ENCODE results near the gene MAMDC4. TPM values are rescaled to one million over a fixed set of nuclear protein-coding genes. Genes with fewer than 3 reads are reported as not detected.

MAMDC4 gene
- total and polyA plus RNA-seq, 2 of the 8 experiments (the other 6 are each of a cell fraction or from before 2014, with no cell fraction given) = 3.1 to 4.5 TPM

DNA sequence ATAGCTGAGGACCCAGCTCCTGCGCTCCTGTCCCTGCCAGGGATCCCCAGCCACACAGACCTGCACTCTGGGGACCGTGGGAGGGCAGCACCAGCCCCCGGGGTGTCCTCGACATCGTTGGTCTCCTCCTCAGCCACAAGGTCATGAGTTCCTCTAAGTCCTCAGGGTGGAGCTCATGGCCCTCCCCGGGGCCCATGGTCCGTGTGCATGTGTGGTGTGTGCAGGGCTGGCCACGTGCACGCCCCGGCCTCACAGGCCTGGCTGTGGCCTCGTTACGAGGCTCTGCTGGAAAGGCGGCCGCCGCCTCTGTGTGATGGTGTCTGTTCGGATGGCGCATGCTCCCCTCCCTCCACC is 26.0 kb upstream of the MAMDC4 start:
- no peaks in the 10 kb centered on the region for H3K9me3 ChIP-seq (ENCODE audit: insufficient read depth in 2 of 2, low read depth in 1 of 2, low read length in 1 of 2)
- H3K4me2 ChIP-seq (ENCODE audit: insufficient read depth in 1 of 2, low read depth in 2 of 2, low read length in 2 of 2) = no peak overlapping the region
- H3K4ac ChIP-seq (replicated peaks; ENCODE audit: insufficient read length, low read depth, low read length) = no peak overlapping the region
- peaks cover 0 to 4% of the 10 kb centered on the region in 2 experiments; a peak in 1 of 4 replicates for H3K79me2 ChIP-seq (ENCODE audit: control insufficient read depth in 1 of 2, insufficient read depth in 2 of 2, low read length in 2 of 2)
- CTCF ChIA-PET (ENCODE audit: partially characterized antibody) = interaction anchor here (0.8 to 17.4 kb wide), 4 partner anchors 9 to 34 kb away, joined by 3 to 131 read pairs (median 4); partner anchors contain the start of gene AJM1
- no peak overlapping the region for H2BK120ac ChIP-seq (replicated peaks; ENCODE audit: low read depth, low read length)
- no peak overlapping the region for H3K4me3 ChIP-seq (ENCODE audit: extremely low read depth in 1 of 4, insufficient read depth in 2 of 4, low read depth in 3 of 4, low read length in 4 of 4)
- H2BK15ac ChIP-seq (ENCODE audit: low read length) = no peak overlapping the region
- H2BK20ac ChIP-seq (ENCODE audit: low read length) = no peak overlapping the region
- POLR2A ChIA-PET (ENCODE audit: partially characterized antibody) = interaction anchor here (0.8 to 1.5 kb wide), 4 partner anchors 9 to 17 kb away, joined by 3 to 5 read pairs (median 3); no protein-coding TSS in a partner anchor
- no peak overlapping the region for H4K91ac ChIP-seq (replicated peaks; ENCODE audit: insufficient read length, low read length)
- DNase-seq (ENCODE audit: low read depth in 1 of 2, low spot score in 2 of 2) (no peak), FAIRE-seq (no peak)
- H3K36me3 ChIP-seq (ENCODE audit: control insufficient read depth in 2 of 4, insufficient read depth in 4 of 4, low read length in 3 of 4) = peaks cover 16 to 48% (median 36%) of the 10 kb centered on the region in 4 experiments
- H2BK12ac ChIP-seq (ENCODE audit: low read depth, low read length) = no peak overlapping the region
- no peak overlapping the region for H3K27ac ChIP-seq (ENCODE audit: low read depth, low read length)
- no peak overlapping the region for H3K23ac ChIP-seq (ENCODE audit: insufficient read length)
- no peak overlapping the region for H3K18ac ChIP-seq (ENCODE audit: extremely low read depth, low read length)
- H3K56ac ChIP-seq (replicated peaks; ENCODE audit: insufficient read length, low read depth, low read length) = no peak overlapping the region
- peaks cover 12% of the 10 kb centered on the region for H3K79me1 ChIP-seq (ENCODE audit: low read depth, low read length)
- 94% methylated on average over 15 of the region's 17 CpGs; no CpG with 5 or more reads in 1 of the 2 experiments for WGBS, 2 experiments (ENCODE audit: extremely low coverage in 1 of 2, insufficient coverage in 1 of 2, insufficient read length in 1 of 2, insufficient replicate concordance in 2 of 2, low coverage in 1 of 2, low lambda C conversion rate in 2 of 2, missing lambda C conversion rate in 1 of 2)
- no peak overlapping the region for H2BK5ac ChIP-seq (ENCODE audit: low read depth, low read length)
- peaks cover 2% of the 10 kb centered on the region; the same call in 1 of the 2 replicates for H3K23me2 ChIP-seq (ENCODE audit: low read depth, low read length)
- peaks cover 0 to 10% (median 5%) of the 10 kb centered on the region in 4 experiments; a peak in 4 of 7 replicates for H3K4me1 ChIP-seq (replicated peaks in 1 of 4; ENCODE audit: control insufficient read depth in 3 of 4, insufficient read depth in 4 of 4, low read length in 3 of 4)
- TF ChIP-seq CEBPB (IDR thresholded peaks at IDR 0.05; ENCODE audit: low read depth, low read length) = no peak
- no peak for TF ChIP-seq SIN3A (conservative IDR thresholded peaks at IDR 0.05 in 1 of 2, IDR thresholded peaks at IDR 0.05 in 1 of 2; ENCODE audit: low read depth in 1 of 2, low read length in 2 of 2)
- no peak for TF ChIP-seq HDAC6 (IDR thresholded peaks at IDR 0.05; ENCODE audit: low read depth, low read length)
- no peak overlapping the region for H4K5ac ChIP-seq (ENCODE audit: insufficient read length, low read depth, low read length)
- H4K20me1 ChIP-seq (replicated peaks in 1 of 2; ENCODE audit: control insufficient read depth in 1 of 2, insufficient read depth in 2 of 2, low read length in 2 of 2) = peaks cover 16 to 41% of the 10 kb centered on the region in 2 experiments
- H3K14ac ChIP-seq (ENCODE audit: insufficient read length) = no peak overlapping the region
- no peaks in the 10 kb centered on the region for H3K27me3 ChIP-seq (replicated peaks in 1 of 4; ENCODE audit: control insufficient read depth in 3 of 4, extremely low read depth in 1 of 4, insufficient read depth in 3 of 4, low read length in 3 of 4)
- H2AK5ac ChIP-seq (ENCODE audit: low read depth, low read length) = no peak overlapping the region
- no peak overlapping the region for H3K9ac ChIP-seq (replicated peaks in 1 of 4; ENCODE audit: extremely low read depth in 1 of 4, low read depth in 3 of 4, low read length in 3 of 4)
- H2AFZ ChIP-seq (ENCODE audit: low read length) = no peak overlapping the region
- H4K8ac ChIP-seq (ENCODE audit: extremely low read depth, insufficient read depth, low read length) = no peak overlapping the region; the same call in 1 of the 2 replicates

All from H1 (cell line).